ENCODE data around the gene DMTF1. TPM values are rescaled to one million over a fixed set of nuclear protein-coding genes. Genes with fewer than 3 reads are reported as not detected.

Gene DMTF1
- total and polyA plus RNA-seq, 9 of the 15 experiments (the other 6 are each of a cell fraction or from before 2014, with no cell fraction given): 25.7 to 208 (median 74.7) TPM

DNA sequence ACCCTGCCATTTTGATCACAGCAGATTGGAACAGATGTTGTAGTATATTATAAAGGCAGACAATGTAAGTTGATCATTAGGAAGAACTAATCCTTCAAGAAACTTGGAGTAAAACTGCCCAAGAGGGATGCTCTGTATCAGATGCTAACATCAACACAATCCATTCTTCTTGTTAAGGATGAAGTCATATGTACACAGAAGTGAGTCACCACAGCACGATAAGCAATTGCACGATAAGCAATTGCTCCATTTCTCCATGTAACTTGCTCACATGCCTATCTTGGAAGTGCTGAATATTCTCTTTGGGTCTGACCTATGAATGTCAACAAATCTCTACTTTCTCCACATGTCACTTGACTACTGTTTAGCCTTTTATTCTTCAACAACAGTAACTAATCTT, 41.5 kb upstream of the DMTF1 start (continued):
- TF ChIP-seq, protein P1, sequence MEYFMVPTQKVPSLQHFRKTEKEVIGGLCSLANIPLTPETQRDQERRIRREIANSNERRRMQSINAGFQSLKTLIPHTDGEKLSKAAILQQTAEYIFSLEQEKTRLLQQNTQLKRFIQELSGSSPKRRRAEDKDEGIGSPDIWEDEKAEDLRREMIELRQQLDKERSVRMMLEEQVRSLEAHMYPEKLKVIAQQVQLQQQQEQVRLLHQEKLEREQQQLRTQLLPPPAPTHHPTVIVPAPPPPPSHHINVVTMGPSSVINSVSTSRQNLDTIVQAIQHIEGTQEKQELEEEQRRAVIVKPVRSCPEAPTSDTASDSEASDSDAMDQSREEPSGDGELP (CRISPR knock-in tag; IDR thresholded peaks at IDR 0.05; ENCODE audit: borderline replicate concordance): no peak
- TF ChIP-seq ATF1 (CRISPR knock-in tag; IDR thresholded peaks at IDR 0.05) (no peak), ATF1 (tag; IDR thresholded peaks at IDR 0.05) (peak; percentile 75), MEIS2 (IDR thresholded peaks at IDR 0.05; ENCODE audit: partially characterized antibody) (peak; percentile 78), SAFB2 (IDR thresholded peaks at IDR 0.05; ENCODE audit: borderline replicate concordance, low read depth, low read length, severe bottlenecking) (no peak), ZNF586 (CRISPR knock-in tag; conservative IDR thresholded peaks at IDR 0.05) (no peak), TFAM (CRISPR knock-in tag; conservative IDR thresholded peaks at IDR 0.05) (no peak), CC2D1A (IDR thresholded peaks at IDR 0.05) (no peak), CBX5 (IDR thresholded peaks at IDR 0.05; ENCODE audit: borderline replicate concordance, low read depth) (no peak), NFE2 (IDR thresholded peaks at IDR 0.05; ENCODE audit: low read depth) (peak; percentile 64; the same call in 1 of the 2 replicates), BMI1 (IDR thresholded peaks at IDR 0.05; ENCODE audit: low read length) (no peak), NRF1 (conservative IDR thresholded peaks at IDR 0.05 in 1 of 2, IDR thresholded peaks at IDR 0.05 in 1 of 2) (0 out of 4 replicates have a peak, but pooled peaks have one; percentile 15 to 26), TEAD2 (tag; IDR thresholded peaks at IDR 0.05) (no peak), ESRRA (IDR thresholded peaks at IDR 0.05; ENCODE audit: borderline replicate concordance, low read depth) (peak; percentile 43; the same call in 1 of the 2 replicates), SAP30 (IDR thresholded peaks at IDR 0.05; ENCODE audit: borderline replicate concordance, insufficient read depth, low read depth, low read length, poor library complexity, severe bottlenecking) (no peak)
- TF ChIP-seq, protein P2, sequence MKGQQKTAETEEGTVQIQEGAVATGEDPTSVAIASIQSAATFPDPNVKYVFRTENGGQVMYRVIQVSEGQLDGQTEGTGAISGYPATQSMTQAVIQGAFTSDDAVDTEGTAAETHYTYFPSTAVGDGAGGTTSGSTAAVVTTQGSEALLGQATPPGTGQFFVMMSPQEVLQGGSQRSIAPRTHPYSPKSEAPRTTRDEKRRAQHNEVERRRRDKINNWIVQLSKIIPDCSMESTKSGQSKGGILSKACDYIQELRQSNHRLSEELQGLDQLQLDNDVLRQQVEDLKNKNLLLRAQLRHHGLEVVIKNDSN (CRISPR knock-in tag; IDR thresholded peaks at IDR 0.05): no peak
- TF ChIP-seq, protein P3, sequence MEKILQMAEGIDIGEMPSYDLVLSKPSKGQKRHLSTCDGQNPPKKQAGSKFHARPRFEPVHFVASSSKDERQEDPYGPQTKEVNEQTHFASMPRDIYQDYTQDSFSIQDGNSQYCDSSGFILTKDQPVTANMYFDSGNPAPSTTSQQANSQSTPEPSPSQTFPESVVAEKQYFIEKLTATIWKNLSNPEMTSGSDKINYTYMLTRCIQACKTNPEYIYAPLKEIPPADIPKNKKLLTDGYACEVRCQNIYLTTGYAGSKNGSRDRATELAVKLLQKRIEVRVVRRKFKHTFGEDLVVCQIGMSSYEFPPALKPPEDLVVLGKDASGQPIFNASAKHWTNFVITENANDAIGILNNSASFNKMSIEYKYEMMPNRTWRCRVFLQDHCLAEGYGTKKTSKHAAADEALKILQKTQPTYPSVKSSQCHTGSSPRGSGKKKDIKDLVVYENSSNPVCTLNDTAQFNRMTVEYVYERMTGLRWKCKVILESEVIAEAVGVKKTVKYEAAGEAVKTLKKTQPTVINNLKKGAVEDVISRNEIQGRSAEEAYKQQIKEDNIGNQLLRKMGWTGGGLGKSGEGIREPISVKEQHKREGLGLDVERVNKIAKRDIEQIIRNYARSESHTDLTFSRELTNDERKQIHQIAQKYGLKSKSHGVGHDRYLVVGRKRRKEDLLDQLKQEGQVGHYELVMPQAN (IDR thresholded peaks at IDR 0.05; ENCODE audit: borderline replicate concordance): no peak
- TF ChIP-seq, protein P4, sequence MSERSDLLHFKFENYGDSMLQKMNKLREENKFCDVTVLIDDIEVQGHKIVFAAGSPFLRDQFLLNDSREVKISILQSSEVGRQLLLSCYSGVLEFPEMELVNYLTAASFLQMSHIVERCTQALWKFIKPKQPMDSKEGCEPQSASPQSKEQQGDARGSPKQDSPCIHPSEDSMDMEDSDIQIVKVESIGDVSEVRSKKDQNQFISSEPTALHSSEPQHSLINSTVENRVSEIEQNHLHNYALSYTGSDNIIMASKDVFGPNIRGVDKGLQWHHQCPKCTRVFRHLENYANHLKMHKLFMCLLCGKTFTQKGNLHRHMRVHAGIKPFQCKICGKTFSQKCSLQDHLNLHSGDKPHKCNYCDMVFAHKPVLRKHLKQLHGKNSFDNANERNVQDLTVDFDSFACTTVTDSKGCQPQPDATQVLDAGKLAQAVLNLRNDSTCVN (CRISPR knock-in tag; IDR thresholded peaks at IDR 0.05): no peak
- TF ChIP-seq, protein P5, sequence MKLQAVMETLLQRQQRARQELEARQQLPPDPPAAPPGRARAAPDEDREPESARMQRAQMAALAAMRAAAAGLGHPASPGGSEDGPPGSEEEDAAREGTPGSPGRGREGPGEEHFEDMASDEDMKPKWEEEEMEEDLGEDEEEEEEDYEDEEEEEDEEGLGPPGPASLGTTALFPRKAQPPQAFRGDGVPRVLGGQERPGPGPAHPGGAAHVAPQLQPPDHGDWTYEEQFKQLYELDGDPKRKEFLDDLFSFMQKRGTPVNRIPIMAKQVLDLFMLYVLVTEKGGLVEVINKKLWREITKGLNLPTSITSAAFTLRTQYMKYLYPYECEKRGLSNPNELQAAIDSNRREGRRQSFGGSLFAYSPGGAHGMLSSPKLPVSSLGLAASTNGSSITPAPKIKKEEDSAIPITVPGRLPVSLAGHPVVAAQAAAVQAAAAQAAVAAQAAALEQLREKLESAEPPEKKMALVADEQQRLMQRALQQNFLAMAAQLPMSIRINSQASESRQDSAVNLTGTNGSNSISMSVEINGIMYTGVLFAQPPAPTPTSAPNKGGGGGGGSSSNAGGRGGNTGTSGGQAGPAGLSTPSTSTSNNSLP (IDR thresholded peaks at IDR 0.05; ENCODE audit: borderline replicate concordance, low read depth, low read length): peak; percentile 85; the same call in 1 of the 2 replicates
- TF ChIP-seq, protein P6, sequence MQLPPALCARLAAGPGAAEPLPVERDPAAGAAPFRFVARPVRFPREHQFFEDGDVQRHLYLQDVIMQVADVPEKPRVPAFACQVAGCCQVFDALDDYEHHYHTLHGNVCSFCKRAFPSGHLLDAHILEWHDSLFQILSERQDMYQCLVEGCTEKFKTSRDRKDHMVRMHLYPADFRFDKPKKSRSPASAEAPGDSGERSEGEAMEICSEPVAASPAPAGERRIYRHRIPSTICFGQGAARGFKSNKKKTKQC (CRISPR knock-in tag; IDR thresholded peaks at IDR 0.05): no peak

All from K562 (cell line).